Loucy (cell line): ENCODE data around the gene CYS1.

Source experiments
- EZH2phosphoT487 ChIP-seq: fragments of 200-600 bp; IDR thresholded peaks from 2 replicates; pipeline ENCODE4 v1.6.1; 2018; ENCODE audit warnings: antibody characterized with exemption, mild to moderate bottlenecking, moderate library complexity, borderline replicate concordance
- TF ChIP-seq, protein P1 (sequence below): fragments of 200-600 bp; sonication (generic); conservative IDR thresholded peaks from 2 replicates; pipeline ENCODE4 v1.5.1; 2014; ENCODE audit warnings: mild to moderate bottlenecking, antibody characterized with exemption, low read length

DNA sequence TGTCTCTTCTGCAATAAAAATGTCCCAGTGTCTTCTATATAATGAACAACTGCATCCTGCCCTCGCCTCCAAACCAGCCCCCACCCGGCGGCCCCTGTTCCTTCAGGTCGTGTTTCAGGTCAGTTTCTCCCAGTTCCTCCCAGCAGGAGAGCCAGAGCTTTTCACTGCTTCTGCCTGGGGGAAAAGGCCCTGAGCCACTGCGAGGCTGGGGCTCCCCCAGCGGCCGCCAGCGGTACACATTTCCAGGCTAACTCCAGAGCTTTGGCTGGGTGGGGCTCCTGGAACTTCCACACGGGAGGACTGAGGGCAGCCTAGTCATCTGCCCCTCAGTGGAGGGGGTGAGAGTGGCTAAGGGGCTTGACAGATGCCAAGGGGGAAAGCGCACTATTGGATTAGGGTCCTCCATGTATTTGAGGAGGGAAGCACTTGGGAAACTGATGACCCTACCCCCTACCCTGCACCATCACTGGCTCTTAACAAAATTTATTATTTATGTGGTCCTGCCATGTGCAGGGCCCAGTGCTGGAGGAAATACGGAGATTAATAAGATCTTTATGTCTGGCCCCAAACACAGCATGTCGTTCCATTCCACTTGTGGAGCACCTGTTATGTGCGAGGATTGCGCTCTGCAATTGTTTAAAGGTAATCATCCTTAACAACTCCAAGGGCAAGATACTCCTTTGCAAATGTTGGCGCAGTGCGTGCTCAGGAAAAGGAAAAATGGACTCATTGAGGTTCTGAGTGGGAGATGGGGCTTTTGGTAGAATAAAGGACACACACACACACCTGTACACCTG is 17.3 kb upstream of the CYS1 start:
- TF ChIP-seq, protein P1, sequence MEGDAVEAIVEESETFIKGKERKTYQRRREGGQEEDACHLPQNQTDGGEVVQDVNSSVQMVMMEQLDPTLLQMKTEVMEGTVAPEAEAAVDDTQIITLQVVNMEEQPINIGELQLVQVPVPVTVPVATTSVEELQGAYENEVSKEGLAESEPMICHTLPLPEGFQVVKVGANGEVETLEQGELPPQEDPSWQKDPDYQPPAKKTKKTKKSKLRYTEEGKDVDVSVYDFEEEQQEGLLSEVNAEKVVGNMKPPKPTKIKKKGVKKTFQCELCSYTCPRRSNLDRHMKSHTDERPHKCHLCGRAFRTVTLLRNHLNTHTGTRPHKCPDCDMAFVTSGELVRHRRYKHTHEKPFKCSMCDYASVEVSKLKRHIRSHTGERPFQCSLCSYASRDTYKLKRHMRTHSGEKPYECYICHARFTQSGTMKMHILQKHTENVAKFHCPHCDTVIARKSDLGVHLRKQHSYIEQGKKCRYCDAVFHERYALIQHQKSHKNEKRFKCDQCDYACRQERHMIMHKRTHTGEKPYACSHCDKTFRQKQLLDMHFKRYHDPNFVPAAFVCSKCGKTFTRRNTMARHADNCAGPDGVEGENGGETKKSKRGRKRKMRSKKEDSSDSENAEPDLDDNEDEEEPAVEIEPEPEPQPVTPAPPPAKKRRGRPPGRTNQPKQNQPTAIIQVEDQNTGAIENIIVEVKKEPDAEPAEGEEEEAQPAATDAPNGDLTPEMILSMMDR = peak; percentile 93
- TF ChIP-seq EZH2phosphoT487 = no peak
